Endothelial cell of umbilical vein (primary cell): ENCODE data around the gene URM1. TPM values are rescaled to one million over a fixed set of nuclear protein-coding genes. Genes with fewer than 3 reads are reported as not detected.

Experiments
- BruUV-seq: library from RNA; stranded (reverse); fragments of 400-500 nt; replicated peaks from 2 replicates; lab custom pipeline; 2021; lab: Mats Ljungman, UMichigan
- CTCF ChIA-PET: fragments of 300-600, 350-600 bp; sonication (Branson Sonifier 250); formaldehyde crosslinking; loops from one replicate; lab custom pipeline; 2021; ENCODE audit warnings: antibody characterized with exemption, inconsistent platforms; lab: Charles Lee
- POLR2A ChIA-PET: fragments of 300-600, 350-600 bp; sonication (Branson Sonifier 250); formaldehyde crosslinking; loops from one replicate; lab custom pipeline; 2021; ENCODE audit warnings: antibody characterized with exemption, inconsistent platforms; lab: Charles Lee
- DNase-seq: peaks from one replicate; pipeline ENCODE4 v3.0.0-alpha.2; 2011; ENCODE audit warnings: low read depth, low spot score
- FAIRE-seq: peaks from 2 replicates; lab custom pipeline; 2011; peaks lifted over from hg19 to GRCh38; lab: Jason Lieb, UNC
- H2AFZ ChIP-seq: 2 replicates; pipeline ENCODE4 v1.6.0; 2012; ENCODE audit warnings: low read depth, low read length, control low read depth, inconsistent platforms
- H3K27ac ChIP-seq: 2 replicates; pipeline ENCODE4 v1.5.1; 2011; ENCODE audit warnings: low read depth, mild to moderate bottlenecking, control low read depth, low read length, moderate library complexity; ENCODE audit not compliant: insufficient read depth
- H3K27me3 ChIP-seq, 2 experiments: 2 replicates each; pipeline versions ENCODE4 v1.6.0 to v1.6.1; 2011; ENCODE audit warnings: low read length in 2 of 2, mixed read lengths in 1 of 2; ENCODE audit not compliant: control insufficient read depth in 2 of 2, insufficient read depth in 2 of 2
- H3K36me3 ChIP-seq, 2 experiments: 2 replicates in 1 of 2; 3 replicates in 1 of 2; pipeline ENCODE4 v1.5.1; 2011; ENCODE audit warnings: low read length in 2 of 2, mild to moderate bottlenecking in 1 of 2, moderate library complexity in 1 of 2; ENCODE audit not compliant: control insufficient read depth in 2 of 2, insufficient read depth in 2 of 2; ENCODE audit errors: extremely low read depth in 1 of 2
- H3K4me1 ChIP-seq: 3 replicates; pipeline ENCODE4 v1.5.1; 2011; ENCODE audit warnings: mild to moderate bottlenecking, low read length; ENCODE audit not compliant: control insufficient read depth, insufficient read depth; ENCODE audit errors: extremely low read depth
- H3K4me2 ChIP-seq: 2 replicates; pipeline ENCODE4 v1.6.1; 2011; ENCODE audit warnings: low read length, control low read depth, mixed read lengths; ENCODE audit not compliant: insufficient read depth
- H3K4me3 ChIP-seq, 3 experiments: fragments of 200-600 bp in 1 of 3; sonication (generic), shearing (Covaris generic) in 1 of 3; replicated peaks in 1 of 3; 2 replicates each; pipeline ENCODE4 v1.5.1; 2011 to 2016; ENCODE audit warnings: control low read depth in 3 of 3, low read length in 3 of 3, mild to moderate bottlenecking in 2 of 3, inconsistent platforms in 1 of 3, low read depth in 1 of 3, moderate library complexity in 1 of 3; ENCODE audit not compliant: insufficient read depth in 1 of 3
- H3K79me2 ChIP-seq: 2 replicates; pipeline ENCODE4 v1.6.0; 2012; ENCODE audit warnings: low read length, inconsistent platforms; ENCODE audit not compliant: control insufficient read depth, insufficient read depth
- H3K9ac ChIP-seq: replicated peaks from 2 replicates; pipeline ENCODE3; 2011; ENCODE audit warnings: low read length, control low read depth; ENCODE audit not compliant: insufficient read depth; ENCODE audit errors: extremely low read depth
- H3K9me1 ChIP-seq: replicated peaks from 3 replicates; pipeline ENCODE4 v1.6.0; 2011; ENCODE audit warnings: mild to moderate bottlenecking, low read length; ENCODE audit not compliant: control insufficient read depth, insufficient read depth; ENCODE audit errors: extremely low read depth
- H3K9me3 ChIP-seq: replicated peaks from 2 replicates; pipeline ENCODE4 v1.5.1; 2012; ENCODE audit warnings: low read length, inconsistent platforms; ENCODE audit not compliant: control insufficient read depth, insufficient read depth
- H4K20me1 ChIP-seq: replicated peaks from 2 replicates; pipeline ENCODE3; 2011; ENCODE audit warnings: mild to moderate bottlenecking, low read length; ENCODE audit not compliant: control insufficient read depth, insufficient read depth; ENCODE audit errors: extremely low read depth
- EZH2 ChIP-seq: IDR thresholded peaks from 2 replicates; pipeline ENCODE4 v1.6.1; 2012; ENCODE audit warnings: borderline replicate concordance, low read depth, mild to moderate bottlenecking, moderate library complexity, low read length, inconsistent platforms; ENCODE audit not compliant: severe bottlenecking
- FOS ChIP-seq: IDR thresholded peaks from 2 replicates; pipeline ENCODE4 v1.6.1; 2011; ENCODE audit warnings: mild to moderate bottlenecking, low read length, moderate library complexity, borderline replicate concordance; ENCODE audit not compliant: insufficient read depth
- GATA2 ChIP-seq: IDR thresholded peaks from 2 replicates; pipeline ENCODE4 v1.7.0; 2011; ENCODE audit warnings: low read depth, mild to moderate bottlenecking, moderate library complexity, mixed read lengths, low read length; ENCODE audit not compliant: insufficient read length, insufficient read depth
- JUN ChIP-seq: IDR thresholded peaks from 2 replicates; pipeline ENCODE4 v1.6.1; 2011; ENCODE audit warnings: borderline replicate concordance, low read depth; ENCODE audit not compliant: insufficient read length, insufficient read depth
- MYC ChIP-seq: IDR thresholded peaks from one replicate; pipeline ENCODE4 v1.6.1; 2011; ENCODE audit warnings: mild to moderate bottlenecking, low read depth, low read length
- POLR2A ChIP-seq: IDR thresholded peaks from 2 replicates; pipeline ENCODE4 v1.6.1; 2012; ENCODE audit warnings: low read depth, mild to moderate bottlenecking, control low read depth, low read length
- POLR2AphosphoS5 ChIP-seq: IDR thresholded peaks from 2 replicates; pipeline ENCODE4 v1.6.1; 2012; ENCODE audit warnings: low read depth, mild to moderate bottlenecking, control low read depth, low read length, moderate library complexity; ENCODE audit not compliant: insufficient read depth
- dilution Hi-C: fragments of 300-500 bp; cut with MboI; formaldehyde crosslinking; loops from one replicate; pipeline ENCODE4 v1.15.0; 2019; ENCODE audit warnings: low sequenced_read_pairs; ENCODE audit not compliant: extremely low pct_ligation_motif_present
- intact Hi-C: fragments of 100-400 bp; cut with micrococcal nuclease; formaldehyde crosslinking; loops from one replicate; pipeline ENCODE4 v1.10.0; 2022
- polyA plus RNA-seq, 4 experiments: library from polyadenylated mRNA; depleted of rRNA in 3 of 4; stranded (reverse) in 3 of 4; unstranded in 1 of 4; fragments of >200 nt; gene quantifications; 2 replicates each; pipeline versions ENCODE4 v1.2.1 to v1.2.3, GENCODE V29; 2011 to 2012; ENCODE audit warnings: missing spikeins in 1 of 4
- total RNA-seq: library from RNA; stranded (reverse); gene quantifications from 2 replicates; pipeline ENCODE4 v1.2.3, GENCODE V29; 2021
- TF ChIP-seq, protein P1 (sequence below), 2 donors: IDR thresholded peaks; 1 replicate in 1 of 2; 2 replicates in 1 of 2; pipeline ENCODE4 v1.5.1; 2011; ENCODE audit warnings: low read length in 2 of 2, mild to moderate bottlenecking in 2 of 2, moderate library complexity in 2 of 2, control low read depth in 1 of 2, inconsistent platforms in 1 of 2, low read depth in 1 of 2; ENCODE audit not compliant: insufficient read depth in 1 of 2; ENCODE audit errors: extremely low read depth in 1 of 2
- TF ChIP-seq, protein P2 (sequence below): IDR thresholded peaks from 2 replicates; pipeline ENCODE4 v1.6.1; 2011; ENCODE audit not compliant: insufficient read depth, insufficient read length

Gene URM1
- total and polyA plus RNA-seq, 2 donors (not counting 3 experiments of a cell fraction or from before 2014, with no cell fraction given) = 86.5 to 100 TPM

- Histone ChIP-seq H3K9ac (no peak overlapping the region), H3K4me2 (no peak overlapping the region), H3K27ac (no peak overlapping the region), H3K9me1 (no peaks in the 10 kb centered on the region), H3K36me3 (peaks cover 3 to 11% of the 10 kb centered on the region in 2 experiments), H3K4me3 (no peak overlapping the region), H3K27me3 (no peaks in the 10 kb centered on the region), H3K79me2 (peaks cover 25% of the 10 kb centered on the region), H3K9me3 (no peaks in the 10 kb centered on the region), H4K20me1 (no peaks in the 10 kb centered on the region), H2AFZ (no peak overlapping the region), H3K4me1 (peaks cover 12% of the 10 kb centered on the region)
- TF ChIP-seq POLR2A = no peak
- TF ChIP-seq FOS = no peak
- TF ChIP-seq, protein P1, sequence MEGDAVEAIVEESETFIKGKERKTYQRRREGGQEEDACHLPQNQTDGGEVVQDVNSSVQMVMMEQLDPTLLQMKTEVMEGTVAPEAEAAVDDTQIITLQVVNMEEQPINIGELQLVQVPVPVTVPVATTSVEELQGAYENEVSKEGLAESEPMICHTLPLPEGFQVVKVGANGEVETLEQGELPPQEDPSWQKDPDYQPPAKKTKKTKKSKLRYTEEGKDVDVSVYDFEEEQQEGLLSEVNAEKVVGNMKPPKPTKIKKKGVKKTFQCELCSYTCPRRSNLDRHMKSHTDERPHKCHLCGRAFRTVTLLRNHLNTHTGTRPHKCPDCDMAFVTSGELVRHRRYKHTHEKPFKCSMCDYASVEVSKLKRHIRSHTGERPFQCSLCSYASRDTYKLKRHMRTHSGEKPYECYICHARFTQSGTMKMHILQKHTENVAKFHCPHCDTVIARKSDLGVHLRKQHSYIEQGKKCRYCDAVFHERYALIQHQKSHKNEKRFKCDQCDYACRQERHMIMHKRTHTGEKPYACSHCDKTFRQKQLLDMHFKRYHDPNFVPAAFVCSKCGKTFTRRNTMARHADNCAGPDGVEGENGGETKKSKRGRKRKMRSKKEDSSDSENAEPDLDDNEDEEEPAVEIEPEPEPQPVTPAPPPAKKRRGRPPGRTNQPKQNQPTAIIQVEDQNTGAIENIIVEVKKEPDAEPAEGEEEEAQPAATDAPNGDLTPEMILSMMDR (IDR thresholded peaks at IDR 0.05; ENCODE audit: extremely low read depth in 1 of 2, insufficient read depth in 1 of 2, low read depth in 1 of 2, low read length in 2 of 2) = no peak
- no peak for TF ChIP-seq GATA2
- TF ChIP-seq POLR2AphosphoS5 = no peak
- no peak for TF ChIP-seq JUN
- no peak for TF ChIP-seq MYC
- TF ChIP-seq, protein P2, sequence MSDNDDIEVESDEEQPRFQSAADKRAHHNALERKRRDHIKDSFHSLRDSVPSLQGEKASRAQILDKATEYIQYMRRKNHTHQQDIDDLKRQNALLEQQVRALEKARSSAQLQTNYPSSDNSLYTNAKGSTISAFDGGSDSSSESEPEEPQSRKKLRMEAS = no peak
- no peak for TF ChIP-seq EZH2
- ChIA-PET POLR2A (no interaction called here), CTCF (interaction anchor here (1.5 kb wide), 1 partner anchor 11 kb away, joined by 6 read pairs; no protein-coding TSS in a partner anchor)
- DNase-seq = no peak
- intact Hi-C loops = no loop called here
- FAIRE-seq = no peak
- dilution Hi-C loops = no loop called here
- no TSS peak for BruUV-seq
Measured at GRCh38 chr9:128325629-128326028, 45.5 kb upstream of the URM1 start.
